ENCODE measurements around the gene NAT16.
A peak's percentile ranks its signal among the peaks of the same experiment; 100 is the strongest.

Gene NAT16

GRCh38 chr7:101170617-101171441, 9.3 kb downstream of the NAT16 start:
- DNase-seq, result no peak

GRCh38 chr7:101169838-101170551, 10.1 kb downstream of the NAT16 start:
- DNase-seq, result peak; percentile 36

- DNase-seq, result no peak
These were observed 10.8 kb downstream of the NAT16 start for GRCh38 chr7:101169110-101169837.

GRCh38 chr7:101168412-101169049, 11.6 kb downstream of the NAT16 start:
- DNase-seq, result no peak

GRCh38 chr7:101167645-101168411, 12.3 kb downstream of the NAT16 start:
- DNase-seq, result no peak

GRCh38 chr7:101166909-101167644, 13.0 kb downstream of the NAT16 start:
- peak; percentile 16 for DNase-seq

GRCh38 chr7:101166648-101166908, 13.5 kb downstream of the NAT16 start:
- DNase-seq, result no peak

- peak; percentile 49 for DNase-seq
These were observed 14.0 kb downstream of the NAT16 start for GRCh38 chr7:101165958-101166647.

- DNase-seq, result peak; percentile 95
These were observed 14.8 kb downstream of the NAT16 start, which contains the start of gene VGF for GRCh38 chr7:101165075-101165957. TSS of gene VGF (minus strand) at chr7:101165569. CDS start at chr7:101164843, 726 bp downstream.

- DNase-seq, result peak; percentile 73
These were observed 15.8 kb downstream of the NAT16 start for GRCh38 chr7:101164071-101164840.

GRCh38 chr7:101163279-101164070, 16.6 kb downstream of the NAT16 start:
- peak; percentile 91 for DNase-seq

GRCh38 chr7:101162551-101163278, 17.4 kb downstream of the NAT16 start:
- DNase-seq, result peak; percentile 89

GRCh38 chr7:101161692-101162471, 18.2 kb downstream of the NAT16 start:
- no peak for DNase-seq

GRCh38 chr7:101160910-101161309, 19.2 kb downstream of the NAT16 start:
- DNase-seq, result no peak

GRCh38 chr7:101159696-101160674, 20.1 kb downstream of the NAT16 start:
- no peak for DNase-seq

Measured in NCI-H146 (cell line).